Mesothelial cell of epicardium (in vitro differentiated cells): ENCODE data around the gene YPEL1. TPM values are rescaled to one million over a fixed set of nuclear protein-coding genes. Genes with fewer than 3 reads are reported as not detected.

ENCODE experiments used
- DNase-seq, 2 experiments: peaks; one replicate each; pipeline ENCODE4 v3.0.0; 2021; ENCODE audit warnings: low spot score in 2 of 2; ENCODE audit not compliant: unreplicated experiment in 2 of 2
- H3K27ac Mint-ChIP-seq: 2 replicates; pipeline ENCODE4 v1.8.0; 2021; ENCODE audit warnings: mixed read lengths
- H3K27me3 Mint-ChIP-seq: 2 replicates; pipeline ENCODE4 v1.8.0; 2021; ENCODE audit warnings: low read depth, mixed read lengths
- H3K36me3 Mint-ChIP-seq: 2 replicates; pipeline ENCODE4 v1.8.0; 2021; ENCODE audit warnings: mixed read lengths
- H3K4me1 Mint-ChIP-seq: 2 replicates; pipeline ENCODE4 v1.8.0; 2021; ENCODE audit warnings: mixed read lengths
- H3K4me3 Mint-ChIP-seq: 2 replicates; pipeline ENCODE4 v1.8.0; 2021; ENCODE audit warnings: mild to moderate bottlenecking, moderate library complexity, mixed read lengths
- H3K9me3 Mint-ChIP-seq: 2 replicates; pipeline ENCODE4 v1.8.0; 2021; ENCODE audit warnings: mixed read lengths
- total RNA-seq: library from RNA; stranded (reverse); gene quantifications from 3 replicates; pipeline ENCODE4 v1.2.1, GENCODE V29; 2021
- TF ChIP-seq, protein P1 (sequence below): fragments of 200-600 bp; sonication (generic); IDR thresholded peaks from one replicate; pipeline ENCODE4 v1.5.0; 2021; ENCODE audit warnings: antibody characterized with exemption; ENCODE audit not compliant: unreplicated experiment

The YPEL1 gene
- total RNA-seq, 1 donor from 2014 or later = 17.2 TPM

DNA sequence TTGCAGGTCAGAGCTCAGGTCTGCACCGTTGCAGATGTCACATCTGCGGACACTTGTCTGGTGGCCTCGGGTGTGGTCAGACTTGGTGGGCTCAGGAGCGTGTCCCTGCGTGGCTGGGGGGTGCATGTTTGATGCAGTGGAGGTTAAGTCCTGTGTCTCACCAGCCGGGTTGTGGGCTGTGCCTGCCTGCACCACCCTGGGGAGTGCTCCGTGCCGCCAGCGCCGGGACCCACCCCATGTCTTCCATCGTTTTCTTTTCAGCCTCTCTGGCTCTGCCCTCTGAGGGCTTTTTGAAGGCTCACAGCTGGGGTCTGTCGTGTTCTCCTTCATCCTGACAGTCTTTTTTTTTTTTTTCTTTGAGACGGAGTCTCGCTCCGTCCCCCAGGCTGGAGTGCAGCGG lies 43.8 kb downstream of the YPEL1 start:
- H3K9me3 Mint-ChIP-seq = no peaks in the 10 kb centered on the region
- peaks cover 27% of the 10 kb centered on the region for H3K36me3 Mint-ChIP-seq
- no peaks in the 10 kb centered on the region for H3K27me3 Mint-ChIP-seq
- TF ChIP-seq, protein P1, sequence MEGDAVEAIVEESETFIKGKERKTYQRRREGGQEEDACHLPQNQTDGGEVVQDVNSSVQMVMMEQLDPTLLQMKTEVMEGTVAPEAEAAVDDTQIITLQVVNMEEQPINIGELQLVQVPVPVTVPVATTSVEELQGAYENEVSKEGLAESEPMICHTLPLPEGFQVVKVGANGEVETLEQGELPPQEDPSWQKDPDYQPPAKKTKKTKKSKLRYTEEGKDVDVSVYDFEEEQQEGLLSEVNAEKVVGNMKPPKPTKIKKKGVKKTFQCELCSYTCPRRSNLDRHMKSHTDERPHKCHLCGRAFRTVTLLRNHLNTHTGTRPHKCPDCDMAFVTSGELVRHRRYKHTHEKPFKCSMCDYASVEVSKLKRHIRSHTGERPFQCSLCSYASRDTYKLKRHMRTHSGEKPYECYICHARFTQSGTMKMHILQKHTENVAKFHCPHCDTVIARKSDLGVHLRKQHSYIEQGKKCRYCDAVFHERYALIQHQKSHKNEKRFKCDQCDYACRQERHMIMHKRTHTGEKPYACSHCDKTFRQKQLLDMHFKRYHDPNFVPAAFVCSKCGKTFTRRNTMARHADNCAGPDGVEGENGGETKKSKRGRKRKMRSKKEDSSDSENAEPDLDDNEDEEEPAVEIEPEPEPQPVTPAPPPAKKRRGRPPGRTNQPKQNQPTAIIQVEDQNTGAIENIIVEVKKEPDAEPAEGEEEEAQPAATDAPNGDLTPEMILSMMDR = no peak
- no peak overlapping the region for H3K27ac Mint-ChIP-seq
- DNase-seq = no peak
- no peak overlapping the region for H3K4me3 Mint-ChIP-seq
- H3K4me1 Mint-ChIP-seq = no peaks in the 10 kb centered on the region

DNA sequence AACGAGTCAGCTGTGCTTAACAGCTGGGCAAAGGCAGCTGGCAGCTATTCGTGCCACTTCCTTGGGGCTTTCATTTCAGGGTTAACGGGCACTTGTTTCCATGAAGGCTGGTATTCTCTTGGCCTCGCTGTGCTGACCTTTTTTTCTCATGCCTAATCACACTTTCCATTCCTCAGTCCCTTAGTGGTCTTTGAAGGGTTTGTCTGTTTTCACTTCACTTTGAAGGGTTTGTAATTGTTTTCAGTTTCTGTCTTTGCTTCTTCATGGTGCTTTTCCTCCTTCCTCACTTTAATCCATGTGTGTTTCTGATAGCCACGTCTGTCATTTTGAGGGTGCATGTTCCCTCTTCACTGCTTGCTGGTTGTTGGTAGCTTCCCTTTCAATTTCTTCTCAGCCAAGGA lies 45.2 kb downstream of the YPEL1 start:
- H3K4me1 Mint-ChIP-seq = no peaks in the 10 kb centered on the region
- peak overlapping the region; percentile 11 for H3K27ac Mint-ChIP-seq
- H3K9me3 Mint-ChIP-seq = no peaks in the 10 kb centered on the region
- no peaks in the 10 kb centered on the region for H3K27me3 Mint-ChIP-seq
- H3K36me3 Mint-ChIP-seq = peaks cover 20% of the 10 kb centered on the region
- no peak for DNase-seq
- no peak overlapping the region for H3K4me3 Mint-ChIP-seq
- TF ChIP-seq, protein P1 = no peak

DNA sequence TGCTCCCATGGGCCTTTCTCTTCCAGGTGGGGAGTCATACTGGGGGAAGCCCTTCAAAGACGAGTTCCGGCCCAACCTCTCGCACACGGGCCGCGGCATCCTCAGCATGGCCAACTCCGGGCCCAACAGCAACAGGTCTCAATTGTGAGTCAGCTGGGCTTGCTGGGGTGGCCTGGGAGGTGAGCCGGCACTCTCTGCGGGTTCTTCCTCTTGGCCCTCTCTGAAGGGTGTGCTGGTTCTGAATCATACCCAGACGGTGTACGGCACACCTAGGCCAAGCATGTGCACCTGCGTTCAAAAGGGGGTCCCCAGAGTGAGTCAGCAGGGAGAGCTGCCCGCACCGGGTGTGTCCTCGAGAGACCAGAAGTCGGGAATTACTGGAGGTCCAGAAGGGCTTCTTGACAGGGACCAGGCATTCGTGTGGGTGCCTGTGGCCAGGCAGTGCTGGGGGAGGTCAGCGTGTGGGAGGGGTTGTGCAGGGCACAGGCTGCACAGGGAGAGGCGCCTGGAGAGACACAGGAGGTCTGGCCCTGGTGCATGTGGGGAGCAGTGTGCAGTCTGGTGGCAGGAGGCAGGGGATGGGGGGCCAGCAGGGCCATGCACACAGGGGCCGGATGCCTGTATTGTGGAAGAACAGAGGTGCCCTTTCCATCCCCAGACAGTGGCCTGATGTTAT lies 46.8 kb downstream of the YPEL1 start:
- TF ChIP-seq, protein P1 = no peak
- H3K9me3 Mint-ChIP-seq = no peaks in the 10 kb centered on the region
- H3K4me1 Mint-ChIP-seq = no peaks in the 10 kb centered on the region
- no peak overlapping the region for H3K4me3 Mint-ChIP-seq
- peaks cover 27% of the 10 kb centered on the region for H3K36me3 Mint-ChIP-seq
- H3K27ac Mint-ChIP-seq = no peak overlapping the region
- DNase-seq = no peak
- no peaks in the 10 kb centered on the region for H3K27me3 Mint-ChIP-seq

DNA sequence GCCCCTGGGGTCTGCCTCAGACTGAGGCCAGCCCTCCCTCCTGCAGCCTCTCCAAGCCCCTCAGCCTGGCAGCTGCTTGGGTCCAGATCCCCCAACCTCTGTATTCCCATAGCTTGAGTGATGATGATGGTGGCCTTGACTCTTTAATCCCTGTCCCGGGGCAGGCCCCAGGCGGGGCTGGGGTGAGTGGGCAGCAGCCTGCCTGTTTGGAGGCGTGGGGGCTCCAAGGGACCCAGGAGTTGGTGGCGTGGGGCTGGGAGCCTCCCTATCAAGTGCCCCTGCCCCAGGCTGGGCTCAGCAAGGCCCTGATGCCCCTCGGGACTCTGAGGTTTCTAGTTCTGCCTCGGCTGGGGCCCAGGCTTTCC lies 47.3 kb downstream of the YPEL1 start:
- no peak for DNase-seq
- Mint-ChIP-seq H3K4me1 (no peaks in the 10 kb centered on the region), H3K4me3 (no peak overlapping the region), H3K36me3 (peaks cover 27% of the 10 kb centered on the region), H3K9me3 (no peaks in the 10 kb centered on the region), H3K27me3 (no peaks in the 10 kb centered on the region), H3K27ac (no peak overlapping the region)
- TF ChIP-seq, protein P1 = no peak

DNA sequence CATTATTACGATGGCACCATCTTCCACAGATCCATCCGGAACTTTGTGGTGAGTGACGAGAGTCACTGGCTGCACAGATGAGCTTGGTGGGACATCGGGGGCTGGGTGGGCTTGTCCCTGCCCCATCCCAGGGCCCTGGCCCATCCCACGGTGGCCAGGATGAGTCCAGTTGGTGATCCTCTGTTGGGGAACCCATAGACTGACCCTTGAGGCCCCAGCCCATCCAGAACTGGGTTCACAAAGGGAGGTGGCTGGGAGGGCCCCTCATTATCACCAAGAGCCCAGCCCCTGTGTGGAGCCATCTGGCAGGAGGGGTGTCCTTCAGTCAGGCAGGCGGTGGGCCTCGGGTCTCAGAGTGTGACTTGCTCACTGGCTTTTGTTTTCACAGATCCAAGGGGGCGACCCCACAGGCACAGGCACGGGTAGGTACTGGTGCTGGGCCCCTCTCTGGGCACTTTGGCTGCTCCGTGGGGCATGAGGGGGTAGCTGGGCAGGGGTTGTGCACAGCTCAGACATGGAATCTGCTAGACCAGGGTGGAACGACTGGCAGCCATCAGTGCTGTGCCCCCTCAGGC lies 47.8 kb downstream of the YPEL1 start:
- Mint-ChIP-seq H3K27me3 (no peaks in the 10 kb centered on the region), H3K4me1 (no peaks in the 10 kb centered on the region), H3K4me3 (no peak overlapping the region), H3K27ac (no peak overlapping the region), H3K9me3 (no peaks in the 10 kb centered on the region), H3K36me3 (peaks cover 27% of the 10 kb centered on the region)
- TF ChIP-seq, protein P1 = no peak
- no peak for DNase-seq
